ENCODE data around the gene GAREM2.
A peak's percentile ranks its signal among the peaks of the same experiment; 100 is the strongest.

Gene GAREM2

DNA sequence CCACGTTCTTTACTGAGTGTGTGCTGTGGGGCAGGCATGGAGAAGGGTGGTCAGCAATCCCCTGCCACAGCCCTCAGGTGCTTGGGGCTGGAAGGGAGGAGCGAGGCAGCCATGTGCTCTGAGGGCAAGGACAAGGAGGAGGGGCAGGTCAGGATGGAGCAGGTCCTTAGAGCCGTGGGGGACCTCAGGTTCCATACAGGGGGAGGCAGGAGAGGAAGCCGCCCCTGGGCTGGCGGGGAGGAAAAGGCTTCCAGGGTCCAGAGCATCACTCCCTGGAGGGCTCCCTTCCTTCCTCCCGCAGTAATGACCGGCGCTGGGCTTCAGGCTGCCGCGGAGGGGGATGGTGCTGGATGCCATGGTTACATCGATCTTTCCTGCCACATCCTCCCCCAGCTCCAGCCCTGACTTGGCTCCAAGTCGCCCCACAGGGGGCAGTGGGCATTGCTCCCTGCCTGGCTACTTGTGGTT lies 6.6 kb downstream of the GAREM2 start:
- no peak for DNase-seq (ENCODE audit: extremely low read depth, low read depth)
- peak overlapping the region; percentile 33; the same call in 1 of the 2 replicates for H3K4me3 ChIP-seq (replicated peaks; ENCODE audit: low read depth, low read length)
- TF ChIP-seq CTCF (IDR thresholded peaks at IDR 0.05; ENCODE audit: low read depth, low read length, missing control alignments), result no peak

GRCh38 chr2:26182441-26182840 lies 9.6 kb downstream of the GAREM2 start:
- TF ChIP-seq CTCF (IDR thresholded peaks at IDR 0.05; ENCODE audit: low read depth, low read length, missing control alignments), result no peak
- no peak for DNase-seq (ENCODE audit: extremely low read depth, low read depth)
- H3K4me3 ChIP-seq (replicated peaks; ENCODE audit: low read depth, low read length), result no peak overlapping the region

GRCh38 chr2:26182887-26183630 lies 10.2 kb downstream of the GAREM2 start:
- H3K4me3 ChIP-seq (replicated peaks; ENCODE audit: low read depth, low read length), result no peak overlapping the region
- DNase-seq (ENCODE audit: extremely low read depth, low read depth), result no peak
- TF ChIP-seq CTCF (IDR thresholded peaks at IDR 0.05; ENCODE audit: low read depth, low read length, missing control alignments), result no peak

- no peak overlapping the region for H3K4me3 ChIP-seq (replicated peaks; ENCODE audit: low read depth, low read length)
Measured at GRCh38 chr2:26184121-26184520, 11.2 kb downstream of the GAREM2 start.

DNA sequence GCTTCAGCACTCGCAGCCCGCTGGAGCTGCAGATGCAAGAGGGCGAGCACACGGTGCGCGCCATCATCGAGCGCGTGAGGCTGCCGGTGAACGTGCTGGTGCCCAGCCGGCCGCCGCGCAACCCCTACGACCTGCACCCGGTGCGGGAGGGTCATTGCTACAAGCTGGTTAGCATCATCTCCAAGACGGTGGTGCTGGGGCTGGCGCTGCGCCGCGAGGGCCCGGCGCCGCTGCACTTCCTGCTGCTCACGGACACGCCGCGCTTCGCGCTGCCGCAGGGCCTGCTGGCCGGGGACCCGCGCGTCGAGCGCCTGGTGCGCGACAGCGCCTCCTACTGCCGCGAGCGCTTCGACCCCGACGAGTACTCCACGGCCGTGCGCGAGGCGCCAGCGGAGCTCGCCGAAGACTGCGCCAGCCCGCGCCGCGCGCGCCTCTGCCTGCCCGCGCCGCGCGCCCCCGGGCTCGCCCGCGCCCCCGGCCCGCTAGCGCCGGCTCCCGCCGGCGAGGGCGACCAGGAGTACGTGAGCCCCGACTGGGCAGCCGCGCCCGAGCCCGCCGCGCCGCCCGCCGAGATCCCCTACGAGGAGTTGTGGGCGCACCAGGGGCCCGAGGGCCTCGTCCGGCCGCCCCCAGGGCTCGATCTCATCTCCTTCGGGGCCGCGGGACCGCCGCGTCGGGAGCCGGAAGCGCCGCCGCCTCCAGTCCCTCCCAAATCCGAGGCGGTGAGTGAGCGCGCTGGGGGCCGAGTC lies 11.8 kb downstream of the GAREM2 start:
- peak; percentile 30 for TF ChIP-seq CTCF (IDR thresholded peaks at IDR 0.05; ENCODE audit: low read depth, low read length, missing control alignments)
- H3K4me3 ChIP-seq (replicated peaks; ENCODE audit: low read depth, low read length), result peak overlapping the region; percentile 36
- DNase-seq (ENCODE audit: extremely low read depth, low read depth), result no peak

More at GRCh38 chr2:26184121-26184520, 11.2 kb downstream of the GAREM2 start:
- DNase-seq (ENCODE audit: extremely low read depth, low read depth), result no peak
- no peak for TF ChIP-seq CTCF (IDR thresholded peaks at IDR 0.05; ENCODE audit: low read depth, low read length, missing control alignments)

- peak overlapping the region; percentile 36 for H3K4me3 ChIP-seq (replicated peaks; ENCODE audit: low read depth, low read length)
- no peak for TF ChIP-seq CTCF (IDR thresholded peaks at IDR 0.05; ENCODE audit: low read depth, low read length, missing control alignments)
- DNase-seq (ENCODE audit: extremely low read depth, low read depth), result no peak
Measured at GRCh38 chr2:26185304-26185928, 12.5 kb downstream of the GAREM2 start.

Data from HFF-Myc (cell line).